K562 (cell line): ENCODE results near the gene PHKA1. TPM values are rescaled to one million over a fixed set of nuclear protein-coding genes. Genes with fewer than 3 reads are reported as not detected.

Source experiments
- ARHGAP35 ChIP-seq: fragments of 450-650 bp; IDR thresholded peaks from 2 replicates; pipeline ENCODE4 v1.6.1; 2018; ENCODE audit not compliant: partially characterized antibody
- ATF7 ChIP-seq: fragments of 450-650 bp; IDR thresholded peaks from 2 replicates; pipeline ENCODE4 v1.7.1; 2014; ENCODE audit warnings: mild to moderate bottlenecking, moderate library complexity
- EZH2 ChIP-seq: IDR thresholded peaks from 2 replicates; pipeline ENCODE4 v1.6.1; 2012; ENCODE audit warnings: low read depth, mild to moderate bottlenecking, inconsistent platforms, low read length, borderline replicate concordance
- HDAC8 ChIP-seq: fragments of 450-650 bp; IDR thresholded peaks from 2 replicates; pipeline ENCODE4 v1.6.1; 2016; ENCODE audit warnings: mild to moderate bottlenecking, missing genetic modification characterization, moderate library complexity, missing compliant biosample characterization
- LEF1 ChIP-seq: fragments of 450-650 bp; IDR thresholded peaks from 2 replicates; pipeline ENCODE4 v1.6.1; 2016; ENCODE audit warnings: mild to moderate bottlenecking
- NRF1 ChIP-seq, 2 experiments: fragments of 450-650 bp; IDR thresholded peaks in 1 of 2; conservative IDR thresholded peaks in 1 of 2; 2 replicates each; pipeline ENCODE4 v1.6.1; 2014; ENCODE audit warnings: mild to moderate bottlenecking in 2 of 2
- RHOXF2B ChIP-seq: fragments of 250-450 bp; sonication (Bioruptor Pico); conservative IDR thresholded peaks from 2 replicates; pipeline ENCODE4 v1.5.1; 2021
- SAFB2 ChIP-seq: fragments of 200-400 bp; formaldehyde crosslinking; IDR thresholded peaks from 2 replicates; pipeline ENCODE4 v1.6.1; 2018; ENCODE audit warnings: borderline replicate concordance, low read length, low read depth, moderate library complexity; ENCODE audit not compliant: severe bottlenecking
- SRSF3 ChIP-seq: fragments of 200-400 bp; formaldehyde crosslinking; IDR thresholded peaks from 2 replicates; pipeline ENCODE4 v1.6.1; 2016; ENCODE audit warnings: mild to moderate bottlenecking, low read length, moderate library complexity; ENCODE audit not compliant: insufficient read depth
- TCF7L2 ChIP-seq: fragments of 150-350 bp; IDR thresholded peaks from 2 replicates; pipeline ENCODE4 v1.6.1; 2016; ENCODE audit warnings: low read depth, mild to moderate bottlenecking, low read length, moderate library complexity
- ZC3H11A ChIP-seq: IDR thresholded peaks from 2 replicates; pipeline ENCODE4 v1.6.1; 2012; ENCODE audit warnings: low read depth, low read length, improper control_type of control experiment
- ZKSCAN8 ChIP-seq: fragments of 200-800 bp; sonication (Bioruptor generic); IDR thresholded peaks from 2 replicates; pipeline ENCODE4 v1.6.1; 2016; ENCODE audit warnings: missing genetic modification characterization, missing compliant biosample characterization
- ZNF324 ChIP-seq: fragments of 250-450 bp; sonication (Bioruptor Pico); IDR thresholded peaks from 2 replicates; pipeline ENCODE4 v1.4.0; 2020; ENCODE audit warnings: mild to moderate bottlenecking
- ZSCAN32 ChIP-seq: fragments of 450-650 bp; formaldehyde crosslinking; IDR thresholded peaks from 2 replicates; pipeline ENCODE4 v1.4.0; 2020; ENCODE audit warnings: mild to moderate bottlenecking, moderate library complexity
- polyA plus RNA-seq, 8 experiments: library from polyadenylated mRNA; depleted of rRNA in 4 of 8; stranded (reverse) in 5 of 8; unstranded in 3 of 8; fragments of >200 nt; fragmentation: Nextera tagmentation in 2 of 8; fragmentation: Illumina TruSeq in 1 of 8; extraction: Ambion mirVana in 2 of 8; extraction: Trizol in 1 of 8; gene quantifications; 2 replicates each; pipeline versions ENCODE4 v1.2.1 to v1.2.3, GENCODE V29; 2011 to 2014; ENCODE audit warnings: inconsistent platforms in 1 of 8, missing spikeins in 1 of 8
- total RNA-seq, 7 experiments: library from RNA; depleted of rRNA in 6 of 7; stranded (reverse); fragments of >200 nt in 6 of 7; fragmentation: Illumina TruSeq in 2 of 7; extraction: Trizol in 2 of 7; gene quantifications; 2 replicates each; pipeline versions ENCODE4 v1.2.1 to v1.2.3, GENCODE V29; 2011 to 2021; ENCODE audit warnings: low replicate concordance in 1 of 7
- TF ChIP-seq, protein P1 (sequence below): sonication (generic); formaldehyde crosslinking; IDR thresholded peaks from 2 replicates; pipeline ENCODE4 v1.8.1; 2022; ENCODE audit warnings: missing genetic modification reagents
- TF ChIP-seq, protein P2 (sequence below): fragments of 250-450 bp; sonication (Bioruptor Pico); IDR thresholded peaks from 2 replicates; pipeline ENCODE4 v1.8.0; 2021; ENCODE audit warnings: moderate library complexity, mild to moderate bottlenecking, inconsistent platforms
- TF ChIP-seq, protein P3 (sequence below): fragments of 150-350 bp; conservative IDR thresholded peaks from 2 replicates; pipeline ENCODE4 v1.6.1; 2014; ENCODE audit warnings: low read length
- TF ChIP-seq, protein P4 (sequence below): fragments of 250-450 bp; sonication (Bioruptor Pico); IDR thresholded peaks from 2 replicates; pipeline ENCODE4 v1.4.0; 2020; ENCODE audit warnings: borderline replicate concordance
- TF ChIP-seq, protein P5 (sequence below): fragments of 250-450 bp; sonication (Bioruptor Pico); IDR thresholded peaks from 2 replicates; pipeline ENCODE4 v1.8.0; 2022; ENCODE audit warnings: inconsistent platforms, mild to moderate bottlenecking, moderate library complexity, borderline replicate concordance

The PHKA1 gene
- total and polyA plus RNA-seq, 9 of the 15 experiments (the other 6 are each of a cell fraction or from before 2014, with no cell fraction given), result 2.4 to 9.6 (median 5.8) TPM

DNA sequence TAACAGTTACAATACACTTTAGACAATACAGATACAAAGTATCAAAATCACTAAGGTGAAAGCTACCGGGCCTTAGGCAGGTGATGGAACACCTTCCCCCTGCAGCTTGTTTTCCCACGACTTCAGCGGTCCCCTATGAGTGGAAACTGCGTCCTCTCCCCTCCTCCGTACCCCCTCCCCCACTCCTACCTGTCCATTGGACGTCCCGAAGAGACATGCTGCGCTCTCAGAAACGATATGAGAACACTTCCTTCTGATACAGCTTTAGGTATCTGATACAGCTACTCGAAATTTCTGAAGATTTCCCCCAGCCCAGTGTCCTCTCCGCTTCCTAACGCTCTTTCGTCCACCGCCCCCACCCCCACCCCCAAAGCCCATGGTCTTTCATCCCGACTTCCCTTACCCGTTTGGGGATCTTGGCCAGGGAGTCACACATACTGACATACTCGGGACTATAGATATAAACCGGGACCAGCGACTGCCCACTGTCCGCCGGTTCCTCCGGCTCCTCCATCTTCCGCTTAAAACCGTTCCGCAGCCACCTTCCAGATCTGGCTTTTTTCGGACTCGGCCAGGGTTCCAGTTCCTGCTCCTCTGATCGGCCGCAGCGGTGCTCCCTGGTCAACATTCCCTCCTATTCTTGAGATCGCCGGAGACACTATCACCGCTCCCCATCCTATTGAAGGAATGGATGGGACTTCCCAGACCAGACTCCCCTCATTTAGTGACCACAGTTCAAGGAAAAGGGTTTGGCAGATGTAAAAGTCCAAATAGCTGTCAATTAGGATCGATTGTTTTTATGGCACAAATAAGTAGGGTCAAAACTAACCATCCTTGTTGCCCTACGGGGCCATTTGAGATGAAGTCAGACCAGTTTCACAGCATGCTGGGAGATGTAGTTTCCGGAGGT, 141.6 kb downstream of the PHKA1 start, which contains the start of gene HDAC8 (continued):
- TF ChIP-seq, protein P1, sequence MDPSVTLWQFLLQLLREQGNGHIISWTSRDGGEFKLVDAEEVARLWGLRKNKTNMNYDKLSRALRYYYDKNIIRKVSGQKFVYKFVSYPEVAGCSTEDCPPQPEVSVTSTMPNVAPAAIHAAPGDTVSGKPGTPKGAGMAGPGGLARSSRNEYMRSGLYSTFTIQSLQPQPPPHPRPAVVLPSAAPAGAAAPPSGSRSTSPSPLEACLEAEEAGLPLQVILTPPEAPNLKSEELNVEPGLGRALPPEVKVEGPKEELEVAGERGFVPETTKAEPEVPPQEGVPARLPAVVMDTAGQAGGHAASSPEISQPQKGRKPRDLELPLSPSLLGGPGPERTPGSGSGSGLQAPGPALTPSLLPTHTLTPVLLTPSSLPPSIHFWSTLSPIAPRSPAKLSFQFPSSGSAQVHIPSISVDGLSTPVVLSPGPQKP (CRISPR knock-in tag), result no peak
- TF ChIP-seq EZH2 (no peak), ZC3H11A (no peak), LEF1 (peak; percentile 61; the same call in 1 of the 2 replicates), ARHGAP35 (no peak), NRF1 (conservative IDR thresholded peaks at IDR 0.05 in 1 of 2, IDR thresholded peaks at IDR 0.05 in 1 of 2) (no peak), ZNF324 (CRISPR knock-in tag) (no peak), HDAC8 (tag) (no peak), RHOXF2B (CRISPR knock-in tag) (no peak), SAFB2 (no peak), ZSCAN32 (CRISPR knock-in tag) (no peak), SRSF3 (no peak), ATF7 (peak; percentile 70), ZKSCAN8 (no peak), TCF7L2 (no peak)
- TF ChIP-seq, protein P2, sequence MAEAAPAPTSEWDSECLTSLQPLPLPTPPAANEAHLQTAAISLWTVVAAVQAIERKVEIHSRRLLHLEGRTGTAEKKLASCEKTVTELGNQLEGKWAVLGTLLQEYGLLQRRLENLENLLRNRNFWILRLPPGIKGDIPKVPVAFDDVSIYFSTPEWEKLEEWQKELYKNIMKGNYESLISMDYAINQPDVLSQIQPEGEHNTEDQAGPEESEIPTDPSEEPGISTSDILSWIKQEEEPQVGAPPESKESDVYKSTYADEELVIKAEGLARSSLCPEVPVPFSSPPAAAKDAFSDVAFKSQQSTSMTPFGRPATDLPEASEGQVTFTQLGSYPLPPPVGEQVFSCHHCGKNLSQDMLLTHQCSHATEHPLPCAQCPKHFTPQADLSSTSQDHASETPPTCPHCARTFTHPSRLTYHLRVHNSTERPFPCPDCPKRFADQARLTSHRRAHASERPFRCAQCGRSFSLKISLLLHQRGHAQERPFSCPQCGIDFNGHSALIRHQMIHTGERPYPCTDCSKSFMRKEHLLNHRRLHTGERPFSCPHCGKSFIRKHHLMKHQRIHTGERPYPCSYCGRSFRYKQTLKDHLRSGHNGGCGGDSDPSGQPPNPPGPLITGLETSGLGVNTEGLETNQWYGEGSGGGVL (CRISPR knock-in tag), result no peak
- TF ChIP-seq, protein P3, sequence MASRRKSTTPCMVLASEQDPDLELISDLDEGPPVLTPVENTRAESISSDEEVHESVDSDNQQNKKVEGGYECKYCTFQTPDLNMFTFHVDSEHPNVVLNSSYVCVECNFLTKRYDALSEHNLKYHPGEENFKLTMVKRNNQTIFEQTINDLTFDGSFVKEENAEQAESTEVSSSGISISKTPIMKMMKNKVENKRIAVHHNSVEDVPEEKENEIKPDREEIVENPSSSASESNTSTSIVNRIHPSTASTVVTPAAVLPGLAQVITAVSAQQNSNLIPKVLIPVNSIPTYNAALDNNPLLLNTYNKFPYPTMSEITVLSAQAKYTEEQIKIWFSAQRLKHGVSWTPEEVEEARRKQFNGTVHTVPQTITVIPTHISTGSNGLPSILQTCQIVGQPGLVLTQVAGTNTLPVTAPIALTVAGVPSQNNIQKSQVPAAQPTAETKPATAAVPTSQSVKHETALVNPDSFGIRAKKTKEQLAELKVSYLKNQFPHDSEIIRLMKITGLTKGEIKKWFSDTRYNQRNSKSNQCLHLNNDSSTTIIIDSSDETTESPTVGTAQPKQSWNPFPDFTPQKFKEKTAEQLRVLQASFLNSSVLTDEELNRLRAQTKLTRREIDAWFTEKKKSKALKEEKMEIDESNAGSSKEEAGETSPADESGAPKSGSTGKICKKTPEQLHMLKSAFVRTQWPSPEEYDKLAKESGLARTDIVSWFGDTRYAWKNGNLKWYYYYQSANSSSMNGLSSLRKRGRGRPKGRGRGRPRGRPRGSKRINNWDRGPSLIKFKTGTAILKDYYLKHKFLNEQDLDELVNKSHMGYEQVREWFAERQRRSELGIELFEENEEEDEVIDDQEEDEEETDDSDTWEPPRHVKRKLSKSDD, result no peak
- TF ChIP-seq, protein P4, sequence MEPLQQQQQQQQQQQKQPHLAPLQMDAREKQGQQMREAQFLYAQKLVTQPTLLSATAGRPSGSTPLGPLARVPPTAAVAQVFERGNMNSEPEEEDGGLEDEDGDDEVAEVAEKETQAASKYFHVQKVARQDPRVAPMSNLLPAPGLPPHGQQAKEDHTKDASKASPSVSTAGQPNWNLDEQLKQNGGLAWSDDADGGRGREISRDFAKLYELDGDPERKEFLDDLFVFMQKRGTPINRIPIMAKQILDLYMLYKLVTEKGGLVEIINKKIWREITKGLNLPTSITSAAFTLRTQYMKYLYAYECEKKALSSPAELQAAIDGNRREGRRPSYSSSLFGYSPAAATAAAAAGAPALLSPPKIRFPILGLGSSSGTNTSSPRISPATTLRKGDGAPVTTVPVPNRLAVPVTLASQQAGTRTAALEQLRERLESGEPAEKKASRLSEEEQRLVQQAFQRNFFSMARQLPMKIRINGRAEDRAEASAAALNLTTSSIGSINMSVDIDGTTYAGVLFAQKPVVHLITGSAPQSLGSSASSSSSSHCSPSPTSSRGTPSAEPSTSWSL (CRISPR knock-in tag), result no peak
- TF ChIP-seq, protein P5, sequence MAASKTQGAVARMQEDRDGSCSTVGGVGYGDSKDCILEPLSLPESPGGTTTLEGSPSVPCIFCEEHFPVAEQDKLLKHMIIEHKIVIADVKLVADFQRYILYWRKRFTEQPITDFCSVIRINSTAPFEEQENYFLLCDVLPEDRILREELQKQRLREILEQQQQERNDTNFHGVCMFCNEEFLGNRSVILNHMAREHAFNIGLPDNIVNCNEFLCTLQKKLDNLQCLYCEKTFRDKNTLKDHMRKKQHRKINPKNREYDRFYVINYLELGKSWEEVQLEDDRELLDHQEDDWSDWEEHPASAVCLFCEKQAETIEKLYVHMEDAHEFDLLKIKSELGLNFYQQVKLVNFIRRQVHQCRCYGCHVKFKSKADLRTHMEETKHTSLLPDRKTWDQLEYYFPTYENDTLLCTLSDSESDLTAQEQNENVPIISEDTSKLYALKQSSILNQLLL (CRISPR knock-in tag), result no peak
